ENCODE data around the gene PLD3.
"Not testable (repeated sequence)": the region's sequence is repeated elsewhere in the genome, so short reads cannot be mapped to it uniquely, and the experiment has no call there.

The PLD3 gene

GRCh38 chr19:40333083-40333482 is 15.4 kb upstream of the PLD3 start:
- DNase-seq: not testable (repeated sequence)

GRCh38 chr19:40335101-40335500 is 13.4 kb upstream of the PLD3 start:
- peak; percentile 25 for DNase-seq

GRCh38 chr19:40335855-40336600 is 12.5 kb upstream of the PLD3 start:
- no peak for DNase-seq

GRCh38 chr19:40336601-40336900 is 11.9 kb upstream of the PLD3 start:
- no peak for DNase-seq

GRCh38 chr19:40337107-40337506 is 11.4 kb upstream of the PLD3 start:
- no peak for DNase-seq

- no peak for DNase-seq
These were observed 10.9 kb upstream of the PLD3 start for GRCh38 chr19:40337594-40337993.

- DNase-seq: no peak
These were observed 9.3 kb upstream of the PLD3 start for GRCh38 chr19:40339018-40339728.

- no peak for DNase-seq
These were observed 6.7 kb upstream of the PLD3 start for GRCh38 chr19:40341601-40342482.

- DNase-seq: no peak
These were observed 5.7 kb upstream of the PLD3 start for GRCh38 chr19:40342644-40343311.

- DNase-seq: no peak
These were observed 4.1 kb upstream of the PLD3 start for GRCh38 chr19:40344422-40344821.

- peak; percentile 83 for DNase-seq
These were observed 539 bp downstream of the PLD3 start for GRCh38 chr19:40348961-40349507.

- no peak for DNase-seq
These were observed 7.6 kb downstream of the PLD3 start for GRCh38 chr19:40355975-40356680.

- DNase-seq: no peak
These were observed 8.4 kb downstream of the PLD3 start for GRCh38 chr19:40356681-40357595.

- no peak for DNase-seq
These were observed 9.1 kb downstream of the PLD3 start for GRCh38 chr19:40357640-40358039.

GRCh38 chr19:40358773-40359172 is 10.3 kb downstream of the PLD3 start:
- no peak for DNase-seq

GRCh38 chr19:40360020-40360707 is 11.7 kb downstream of the PLD3 start:
- DNase-seq: no peak

GRCh38 chr19:40360708-40361241 is 12.3 kb downstream of the PLD3 start:
- no peak for DNase-seq

- no peak for DNase-seq
These were observed 13.7 kb downstream of the PLD3 start for GRCh38 chr19:40362160-40362559.

GRCh38 chr19:40363069-40363468 is 14.6 kb downstream of the PLD3 start:
- DNase-seq: no peak

- DNase-seq: no peak
These were observed 16.5 kb downstream of the PLD3 start for GRCh38 chr19:40365010-40365409.

All from NCI-H2227 treated with DMSO at 0.1 percent for 48 hours (cell line).